IMR-90 (cell line): ENCODE measurements around the gene FBXO15. TPM values are rescaled to one million over a fixed set of nuclear protein-coding genes. Genes with fewer than 3 reads are reported as not detected.

Experiments
- ATAC-seq: fragments of 200-7000 bp; cut with Tn5 transposase; 2 replicates; pipeline ENCODE4 v1.9.1; 2020; ENCODE audit warnings: low read depth, mild to moderate bottlenecking, moderate library complexity
- BruUV-seq: library from RNA; stranded (reverse); fragments of 400-500 nt; replicated peaks from 2 replicates; lab custom pipeline; 2021; lab: Mats Ljungman, UMichigan
- CTCF ChIA-PET: fragments of 300-600 bp; formaldehyde crosslinking; extraction: SDS; loops from one replicate; lab custom pipeline; 2021; ENCODE audit warnings: antibody characterized with exemption; lab: Yijun Ruan, JAX
- POLR2A ChIA-PET: fragments of 300-600 bp; sonication (Branson Sonifier 250); formaldehyde crosslinking; loops from one replicate; lab custom pipeline; 2022; ENCODE audit warnings: antibody characterized with exemption; ENCODE audit not compliant: unreplicated experiment; lab: Charles Lee
- DNase-seq: peaks from one replicate; pipeline ENCODE4 v3.0.0; 2013
- H2AFZ ChIP-seq: replicated peaks from 2 replicates; pipeline ENCODE3; 2013; ENCODE audit warnings: low read length, mild to moderate bottlenecking; ENCODE audit not compliant: poor library complexity
- H2AK5ac ChIP-seq: 2 replicates; pipeline ENCODE4 v1.6.1; 2013; ENCODE audit warnings: low read depth, low read length, inconsistent platforms
- H2AK9ac ChIP-seq: replicated peaks from 2 replicates; pipeline ENCODE3; 2013; ENCODE audit warnings: mild to moderate bottlenecking, low read depth, low read length, moderate library complexity; ENCODE audit not compliant: poor library complexity
- H2BK120ac ChIP-seq: 2 replicates; pipeline ENCODE4 v1.6.1; 2013; ENCODE audit warnings: low read depth, low read length, inconsistent platforms
- H2BK15ac ChIP-seq: 3 replicates; pipeline ENCODE4 v1.6.1; 2013; ENCODE audit warnings: low read depth, low read length, inconsistent platforms
- H2BK20ac ChIP-seq: 2 replicates; pipeline ENCODE4 v1.6.1; 2013; ENCODE audit warnings: low read depth, mild to moderate bottlenecking, inconsistent platforms, low read length, moderate library complexity
- H2BK5ac ChIP-seq: 2 replicates; pipeline ENCODE4 v1.6.1; 2013; ENCODE audit warnings: mild to moderate bottlenecking, low read depth, low read length, inconsistent platforms; ENCODE audit not compliant: poor library complexity, severe bottlenecking
- H3K14ac ChIP-seq: replicated peaks from 2 replicates; pipeline ENCODE4 v1.6.1; 2013; ENCODE audit warnings: low read depth, low read length, inconsistent platforms
- H3K18ac ChIP-seq: 2 replicates; pipeline ENCODE4 v1.6.1; 2013; ENCODE audit warnings: low read depth, low read length, control low read depth
- H3K23ac ChIP-seq: 2 replicates; pipeline ENCODE4 v1.6.1; 2013; ENCODE audit warnings: low read depth, low read length, inconsistent platforms
- H3K27ac ChIP-seq: 2 replicates; pipeline ENCODE4 v1.5.1; 2013; ENCODE audit warnings: mild to moderate bottlenecking, control low read depth, low read length; ENCODE audit not compliant: insufficient read depth
- H3K27me3 ChIP-seq: 2 replicates; pipeline ENCODE4 v1.6.1; 2013; ENCODE audit warnings: low read length; ENCODE audit not compliant: control insufficient read depth, insufficient read depth
- H3K36me3 ChIP-seq: 2 replicates; pipeline ENCODE4 v1.6.1; 2013; ENCODE audit warnings: low read length, mixed read lengths; ENCODE audit not compliant: control insufficient read depth, insufficient read depth
- H3K4ac ChIP-seq: 2 replicates; pipeline ENCODE4 v1.6.1; 2013; ENCODE audit warnings: low read depth, low read length, inconsistent platforms
- H3K4me1 ChIP-seq: 2 replicates; pipeline ENCODE4 v1.6.1; 2013; ENCODE audit warnings: low read length, mixed read lengths; ENCODE audit not compliant: control insufficient read depth, insufficient read depth
- H3K4me2 ChIP-seq: 2 replicates; pipeline ENCODE4 v1.6.1; 2013; ENCODE audit warnings: low read depth, mild to moderate bottlenecking, control low read depth, low read length, moderate library complexity
- H3K4me3 ChIP-seq: 2 replicates; pipeline ENCODE4 v1.5.1; 2013; ENCODE audit warnings: low read depth, mild to moderate bottlenecking, control low read depth, low read length, moderate library complexity; ENCODE audit not compliant: insufficient read depth
- H3K56ac ChIP-seq: 2 replicates; pipeline ENCODE4 v1.6.1; 2013; ENCODE audit warnings: low read length, inconsistent platforms; ENCODE audit not compliant: insufficient read depth; ENCODE audit errors: extremely low read depth
- H3K79me1 ChIP-seq, 2 experiments: 2 replicates each; pipeline ENCODE4 v1.6.1; 2013; ENCODE audit warnings: low read length in 2 of 2, inconsistent platforms in 1 of 2, low read depth in 1 of 2
- H3K9ac ChIP-seq: 2 replicates; pipeline ENCODE4 v1.6.1; 2013; ENCODE audit warnings: low read depth, low read length, control low read depth
- H3K9me1 ChIP-seq: 2 replicates; pipeline ENCODE4 v1.6.1; 2013; ENCODE audit warnings: low read length, inconsistent platforms; ENCODE audit not compliant: insufficient read depth
- H3K9me3 ChIP-seq: 2 replicates; pipeline ENCODE4 v1.6.1; 2013; ENCODE audit warnings: low read length; ENCODE audit not compliant: control insufficient read depth, insufficient read depth
- H4K20me1 ChIP-seq: 2 replicates; pipeline ENCODE4 v1.6.1; 2013; ENCODE audit warnings: low read length, inconsistent platforms; ENCODE audit not compliant: insufficient read depth
- H4K5ac ChIP-seq: 2 replicates; pipeline ENCODE4 v1.6.1; 2013; ENCODE audit warnings: mild to moderate bottlenecking, low read depth, low read length, control low read depth
- H4K8ac ChIP-seq, 2 experiments: 2 replicates each; pipeline ENCODE4 v1.6.1; 2013; ENCODE audit warnings: low read depth in 2 of 2, low read length in 2 of 2, control low read depth in 1 of 2, inconsistent platforms in 1 of 2
- H4K91ac ChIP-seq: 2 replicates; pipeline ENCODE4 v1.6.1; 2013; ENCODE audit warnings: low read depth, low read length, inconsistent platforms; ENCODE audit not compliant: insufficient read depth
- BHLHE40 ChIP-seq: fragments of 150-350 bp; IDR thresholded peaks from 2 replicates; pipeline ENCODE4 v1.6.1; 2016; ENCODE audit warnings: mild to moderate bottlenecking, low read depth, low read length
- CHD1 ChIP-seq: IDR thresholded peaks from 2 replicates; pipeline ENCODE4 v1.6.1; 2012; ENCODE audit warnings: low read depth, low read length, improper control_type of control experiment
- NFE2L2 ChIP-seq: fragments of 150-350 bp; IDR thresholded peaks from 2 replicates; pipeline ENCODE4 v1.6.1; 2016; ENCODE audit warnings: low read depth, mild to moderate bottlenecking, low read length
- POLR2A ChIP-seq: IDR thresholded peaks from 2 replicates; pipeline ENCODE4 v1.6.1; 2012; ENCODE audit warnings: mild to moderate bottlenecking, low read depth, low read length
- RAD21 ChIP-seq: IDR thresholded peaks from 2 replicates; pipeline ENCODE4 v1.6.1; 2012; ENCODE audit warnings: low read length, improper control_type of control experiment
- RCOR1 ChIP-seq: IDR thresholded peaks from 2 replicates; pipeline ENCODE4 v1.6.1; 2012; ENCODE audit warnings: mild to moderate bottlenecking, low read length, improper control_type of control experiment; ENCODE audit not compliant: insufficient replicate concordance
- RFX5 ChIP-seq: IDR thresholded peaks from 2 replicates; pipeline ENCODE4 v1.8.0; 2012; ENCODE audit warnings: low read depth, mild to moderate bottlenecking, low read length, moderate library complexity
- SMC3 ChIP-seq: fragments of 150-350 bp; IDR thresholded peaks from 2 replicates; pipeline ENCODE4 v1.6.1; 2016; ENCODE audit warnings: low read depth, mild to moderate bottlenecking, antibody characterized with exemption, low read length, moderate library complexity
- WGBS, 2 experiments: methylation state at CpG; one replicate each; pipeline versions ENCODE4 v1.1.5 to v1.1.7; 2013; ENCODE audit warnings: missing lambda C conversion rate in 2 of 2; ENCODE audit not compliant: insufficient read length in 1 of 2; ENCODE audit errors: extremely low coverage in 2 of 2; 5-methylcytosine and 5-hydroxymethylcytosine counted together
- dilution Hi-C: fragments of 300-500 bp; cut with HindIII; formaldehyde crosslinking; loops from one replicate; pipeline ENCODE4 v1.14.3; 2018; ENCODE audit warnings: low sequenced_read_pairs; ENCODE audit not compliant: unreplicated experiment
- in situ Hi-C: fragments of 300-500 bp; cut with MboI; formaldehyde crosslinking; loops from 3 replicates; pipeline ENCODE4 v1.14.3; 2019; ENCODE audit warnings: low sequenced_read_pairs, inconsistent platforms, mixed read lengths
- intact Hi-C: fragments of 100-400 bp; cut with micrococcal nuclease; formaldehyde crosslinking; loops from 2 replicates; pipeline ENCODE4 v1.10.0; 2022
- polyA plus RNA-seq, 3 experiments: library from polyadenylated mRNA; depleted of rRNA; stranded (reverse); fragments of >200 nt; gene quantifications; 2 replicates each; pipeline ENCODE4 v1.2.3, GENCODE V29; 2012; ENCODE audit warnings: low replicate concordance in 1 of 3
- total RNA-seq: library from RNA; depleted of rRNA; stranded (reverse); fragments of >200 nt; gene quantifications from 2 replicates; pipeline ENCODE4 v1.2.3, GENCODE V29; 2012

Gene FBXO15
- total and polyA plus RNA-seq, 2 of the 4 experiments (the other 2 are of a cell fraction): 0.90 to 2.0 TPM

GRCh38 chr18:74183130-74183529, 35.5 kb upstream of the FBXO15 start:
- H3K4me3 ChIP-seq: no peak overlapping the region
- no peak overlapping the region for H3K23ac ChIP-seq
- H4K91ac ChIP-seq: no peak overlapping the region
- in situ Hi-C loops: no loop called here
- no peak overlapping the region for H4K5ac ChIP-seq
- no peak overlapping the region for H3K18ac ChIP-seq
- H2AK5ac ChIP-seq: no peak overlapping the region
- no peaks in the 10 kb centered on the region for H3K79me1 ChIP-seq
- no peak overlapping the region for H2BK20ac ChIP-seq
- no peak overlapping the region for H2AK9ac ChIP-seq
- DNase-seq (no peak), ATAC-seq (no peak)
- H3K27me3 ChIP-seq: peaks cover 19% of the 10 kb centered on the region
- no peak overlapping the region for H3K4me2 ChIP-seq
- H3K27ac ChIP-seq: no peak overlapping the region
- no peak overlapping the region for H2BK5ac ChIP-seq
- TF ChIP-seq NFE2L2 (no peak), SMC3 (no peak), RCOR1 (no peak), CHD1 (no peak), BHLHE40 (no peak), RAD21 (no peak), RFX5 (no peak), POLR2A (no peak)
- H3K4ac ChIP-seq: no peak overlapping the region
- intact Hi-C loops: no loop called here
- dilution Hi-C loops: no loop called here
- H2AFZ ChIP-seq: no peak overlapping the region
- ChIA-PET POLR2A (no interaction called here), CTCF (no interaction called here)
- no peak overlapping the region for H2BK120ac ChIP-seq
- peaks cover 6% of the 10 kb centered on the region for H3K9me3 ChIP-seq
- no peaks in the 10 kb centered on the region for H3K36me3 ChIP-seq
- WGBS, 2 experiments: 33% methylated on average over 3 of the region's 3 CpGs; no CpG with 5 or more reads in 1 of the 2 experiments
- no peaks in the 10 kb centered on the region for H3K4me1 ChIP-seq
- no peak overlapping the region for H2BK15ac ChIP-seq
- H3K56ac ChIP-seq: no peak overlapping the region
- H3K9ac ChIP-seq: no peak overlapping the region
- no peak overlapping the region for H3K14ac ChIP-seq
- H4K8ac ChIP-seq: no peak overlapping the region
- BruUV-seq: no TSS peak
- no peaks in the 10 kb centered on the region for H3K9me1 ChIP-seq
- H4K20me1 ChIP-seq: no peaks in the 10 kb centered on the region
